Loucy (cell line): ENCODE measurements around the gene RBM10.

Experiments
- H2AFZ ChIP-seq: fragments of 200-600 bp; sonication (generic); 2 replicates; pipeline ENCODE4 v1.6.0; 2016; ENCODE audit warnings: antibody characterized with exemption, mild to moderate bottlenecking, low read length, moderate library complexity
- H3F3A ChIP-seq: fragments of 200-600 bp; 2 replicates; pipeline ENCODE4 v1.6.0; 2016; ENCODE audit warnings: antibody characterized with exemption, low read depth, mild to moderate bottlenecking
- H3K27me3 ChIP-seq: fragments of 200-600 bp; sonication (generic); 2 replicates; pipeline ENCODE4 v1.6.1; 2014; ENCODE audit warnings: low read length, mild to moderate bottlenecking; ENCODE audit not compliant: insufficient read depth, poor library complexity, severe bottlenecking
- H3K36me3 ChIP-seq: fragments of 200-600 bp; sonication (generic); 2 replicates; pipeline ENCODE4 v1.6.1; 2016; ENCODE audit warnings: low read length; ENCODE audit not compliant: insufficient read depth
- H3K4me1 ChIP-seq: fragments of 200-600 bp; sonication (generic); 2 replicates; pipeline ENCODE4 v1.5.1; 2014; ENCODE audit warnings: low read length, mild to moderate bottlenecking; ENCODE audit not compliant: insufficient read depth, poor library complexity, severe bottlenecking
- H3K4me2 ChIP-seq: fragments of 200-600 bp; sonication (generic); 2 replicates; pipeline ENCODE4 v1.6.0; 2014; ENCODE audit warnings: antibody characterized with exemption, low read length, low read depth, mild to moderate bottlenecking; ENCODE audit not compliant: poor library complexity, severe bottlenecking
- H3K4me3 ChIP-seq: fragments of 200-600 bp; sonication (generic); 2 replicates; pipeline ENCODE4 v1.5.1; 2014; ENCODE audit warnings: low read length, mild to moderate bottlenecking, mixed read lengths; ENCODE audit not compliant: poor library complexity, severe bottlenecking
- H3K79me2 ChIP-seq: fragments of 200-600 bp; sonication (generic); 2 replicates; pipeline ENCODE4 v1.6.1; 2014; ENCODE audit warnings: low read length; ENCODE audit not compliant: insufficient read depth
- H3K9ac ChIP-seq: fragments of 200-600 bp; sonication (generic); 2 replicates; pipeline ENCODE4 v1.6.0; 2014; ENCODE audit warnings: mild to moderate bottlenecking, low read depth, low read length, moderate library complexity; ENCODE audit not compliant: poor library complexity, severe bottlenecking
- H3K9me2 ChIP-seq: fragments of 200-600 bp; sonication (generic); replicated peaks from 2 replicates; pipeline ENCODE4 v1.6.1; 2016; ENCODE audit warnings: low read depth, low read length, mixed read lengths
- H3K9me3 ChIP-seq: fragments of 200-600 bp; sonication (generic); 2 replicates; pipeline ENCODE4 v1.6.1; 2014; ENCODE audit warnings: mild to moderate bottlenecking, antibody characterized with exemption, low read length, low read depth; ENCODE audit not compliant: insufficient read depth
- H4K20me1 ChIP-seq: fragments of 200-600 bp; sonication (generic); 2 replicates; pipeline ENCODE4 v1.6.0; 2014; ENCODE audit warnings: antibody characterized with exemption, low read length, mild to moderate bottlenecking; ENCODE audit not compliant: insufficient read depth, poor library complexity, severe bottlenecking
- CTCF ChIP-seq: fragments of 200-600 bp; sonication (generic); conservative IDR thresholded peaks from 2 replicates; pipeline ENCODE4 v1.5.1; 2014; ENCODE audit warnings: mild to moderate bottlenecking, antibody characterized with exemption, low read length
- EZH2phosphoT487 ChIP-seq: fragments of 200-600 bp; IDR thresholded peaks from 2 replicates; pipeline ENCODE4 v1.6.1; 2018; ENCODE audit warnings: antibody characterized with exemption, mild to moderate bottlenecking, moderate library complexity, borderline replicate concordance

The RBM10 gene

DNA sequence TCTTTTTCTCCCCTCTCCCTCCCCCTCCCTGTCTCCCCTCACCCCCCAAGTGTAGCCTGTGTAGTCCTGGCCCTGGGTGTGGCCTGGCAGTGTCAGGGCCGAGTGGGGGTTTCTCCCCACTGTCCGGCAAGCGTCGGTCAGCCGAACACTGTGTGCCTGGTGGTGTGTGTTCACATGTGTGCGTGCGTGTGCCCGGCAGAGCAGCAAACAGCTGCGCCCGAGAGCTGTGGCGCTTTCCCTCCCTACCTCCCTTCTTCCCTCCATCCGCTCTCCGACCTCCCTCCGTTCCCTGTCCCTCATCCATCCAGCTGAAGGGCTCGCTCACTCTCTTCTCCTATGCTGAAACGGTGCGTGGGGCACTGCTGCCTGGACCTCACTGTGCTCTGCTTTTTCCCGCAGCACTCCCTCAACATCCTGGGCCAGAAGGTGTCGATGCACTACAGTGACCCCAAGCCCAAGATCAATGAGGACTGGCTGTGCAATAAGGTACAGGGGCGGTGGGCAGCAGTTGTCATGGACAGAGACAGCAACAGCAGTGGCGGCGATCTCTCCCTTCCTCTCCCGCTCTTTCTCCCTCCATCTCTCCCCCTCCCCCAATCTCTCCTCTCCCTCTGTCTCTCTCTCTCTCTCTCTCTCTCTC, 31.2 kb downstream of the RBM10 start:
- TF ChIP-seq EZH2phosphoT487 (no peak), CTCF (no peak)
- Histone ChIP-seq H3K4me3 (no peak overlapping the region), H3F3A (no peaks in the 10 kb centered on the region), H3K4me2 (no peak overlapping the region), H3K9me2 (no peaks in the 10 kb centered on the region), H3K36me3 (peaks cover 93% of the 10 kb centered on the region; the same call in 1 of the 2 replicates), H4K20me1 (no peaks in the 10 kb centered on the region), H2AFZ (no peak overlapping the region), H3K9me3 (no peaks in the 10 kb centered on the region), H3K4me1 (no peaks in the 10 kb centered on the region), H3K27me3 (no peaks in the 10 kb centered on the region), H3K79me2 (no peaks in the 10 kb centered on the region), H3K9ac (no peak overlapping the region)

GRCh38 chrX:47177079-47177478, 32.1 kb downstream of the RBM10 start:
- no peaks in the 10 kb centered on the region for H3K9me3 ChIP-seq
- no peak overlapping the region for H3K4me2 ChIP-seq
- H3K4me3 ChIP-seq, result no peak overlapping the region
- no peaks in the 10 kb centered on the region for H3K27me3 ChIP-seq
- no peaks in the 10 kb centered on the region for H3K79me2 ChIP-seq
- no peaks in the 10 kb centered on the region for H3K9me2 ChIP-seq
- H3K9ac ChIP-seq, result no peak overlapping the region
- H3F3A ChIP-seq, result no peaks in the 10 kb centered on the region
- H4K20me1 ChIP-seq, result no peaks in the 10 kb centered on the region
- no peaks in the 10 kb centered on the region for H3K4me1 ChIP-seq
- peaks cover 93% of the 10 kb centered on the region; the same call in 1 of the 2 replicates for H3K36me3 ChIP-seq
- TF ChIP-seq CTCF, result no peak
- TF ChIP-seq EZH2phosphoT487, result no peak
- no peak overlapping the region for H2AFZ ChIP-seq

DNA sequence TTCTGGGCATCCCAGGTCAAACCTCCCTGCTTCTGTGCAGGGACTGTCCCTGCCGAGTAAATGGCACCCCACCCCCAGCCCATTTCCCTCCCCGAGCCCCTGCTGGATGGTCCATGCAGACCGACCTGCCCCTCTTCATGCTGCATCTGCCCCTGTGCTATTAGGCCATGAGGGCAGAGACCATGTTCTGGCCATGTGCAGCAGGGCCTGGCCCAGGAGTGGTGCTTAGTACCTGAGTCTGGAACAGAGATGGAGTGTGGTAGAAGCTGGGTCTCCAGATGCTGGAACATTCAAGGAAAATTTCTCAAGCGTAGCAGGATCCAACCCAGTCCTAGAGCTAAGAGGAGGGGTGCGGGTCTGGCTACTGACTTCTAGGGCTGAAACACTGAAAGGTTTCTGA, 33.3 kb downstream of the RBM10 start:
- Histone ChIP-seq H3F3A (no peaks in the 10 kb centered on the region), H3K9me2 (no peaks in the 10 kb centered on the region), H3K4me1 (no peaks in the 10 kb centered on the region), H3K27me3 (no peaks in the 10 kb centered on the region), H3K9me3 (no peaks in the 10 kb centered on the region), H3K4me3 (no peak overlapping the region), H3K36me3 (peaks cover 89% of the 10 kb centered on the region; the same call in 1 of the 2 replicates), H4K20me1 (no peaks in the 10 kb centered on the region), H3K79me2 (no peaks in the 10 kb centered on the region), H2AFZ (no peak overlapping the region), H3K9ac (no peak overlapping the region), H3K4me2 (no peak overlapping the region)
- TF ChIP-seq CTCF (no peak), EZH2phosphoT487 (no peak)
